Measurements from ENCODE around the gene SPATA24. TPM values are rescaled to one million over a fixed set of nuclear protein-coding genes. Genes with fewer than 3 reads are reported as not detected.

Gene SPATA24
- total RNA-seq, 2 experiments from 2014 or later = 6.3 to 6.4 TPM

DNA sequence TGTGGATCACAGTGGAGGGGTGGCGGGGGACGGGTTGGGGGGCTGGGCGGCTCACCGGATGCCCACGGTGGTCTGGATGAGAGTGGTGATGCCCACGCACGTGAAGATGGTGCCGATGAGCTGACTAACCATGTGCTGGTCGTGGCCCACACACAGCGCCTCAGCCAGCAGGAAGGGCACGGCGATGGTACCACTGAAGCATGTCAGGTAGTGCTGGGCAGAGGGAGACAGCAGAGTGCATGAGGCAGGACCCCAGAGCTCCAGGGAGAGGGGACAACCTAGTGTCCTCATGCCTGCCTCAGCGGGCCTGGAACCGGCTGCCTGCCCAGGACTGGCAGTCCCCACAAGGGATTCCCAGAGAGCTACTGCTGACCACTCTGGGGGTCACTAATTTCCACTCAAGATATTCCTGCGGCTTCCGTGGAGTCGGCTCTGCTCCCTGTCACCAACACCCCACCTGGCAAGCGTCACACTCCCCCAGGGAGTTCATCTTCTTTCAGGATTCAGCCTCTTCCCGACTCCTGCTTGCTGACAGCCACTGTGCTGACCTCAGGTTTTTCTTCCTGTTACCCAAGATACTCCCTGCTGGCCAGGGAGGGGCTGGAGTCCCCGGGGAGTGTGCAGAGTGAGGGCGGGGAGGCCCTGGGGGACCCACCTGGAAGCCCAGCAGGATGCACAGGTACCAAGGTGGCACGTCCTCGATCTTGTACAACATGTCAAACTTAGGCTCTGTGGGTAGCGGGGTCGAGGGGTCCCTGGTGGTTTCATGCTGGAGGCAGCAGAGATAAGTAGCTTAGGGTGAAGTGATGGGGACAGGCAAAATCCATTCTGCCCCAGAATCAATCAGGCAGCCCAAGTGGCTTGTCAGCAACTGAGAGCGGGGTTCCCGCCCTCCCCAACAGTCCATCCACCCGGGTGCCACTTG is 21.8 kb downstream of the SPATA24 start:
- H3K27me3 Mint-ChIP-seq = no peaks in the 10 kb centered on the region
- no peak overlapping the region for H3K4me3 Mint-ChIP-seq
- DNase-seq = no peak
- peaks cover 7% of the 10 kb centered on the region for H3K36me3 Mint-ChIP-seq
- no peak for ATAC-seq (ENCODE audit: low read depth)
- no peak overlapping the region for H3K27ac Mint-ChIP-seq
- POLR2A ChIA-PET = interaction anchor here (0.7 kb wide), 1 partner anchor 14 kb away, joined by 3 read pairs; no protein-coding TSS in a partner anchor
- H3K9me3 Mint-ChIP-seq = no peaks in the 10 kb centered on the region
- peaks cover 40% of the 10 kb centered on the region for H3K4me1 Mint-ChIP-seq

DNA sequence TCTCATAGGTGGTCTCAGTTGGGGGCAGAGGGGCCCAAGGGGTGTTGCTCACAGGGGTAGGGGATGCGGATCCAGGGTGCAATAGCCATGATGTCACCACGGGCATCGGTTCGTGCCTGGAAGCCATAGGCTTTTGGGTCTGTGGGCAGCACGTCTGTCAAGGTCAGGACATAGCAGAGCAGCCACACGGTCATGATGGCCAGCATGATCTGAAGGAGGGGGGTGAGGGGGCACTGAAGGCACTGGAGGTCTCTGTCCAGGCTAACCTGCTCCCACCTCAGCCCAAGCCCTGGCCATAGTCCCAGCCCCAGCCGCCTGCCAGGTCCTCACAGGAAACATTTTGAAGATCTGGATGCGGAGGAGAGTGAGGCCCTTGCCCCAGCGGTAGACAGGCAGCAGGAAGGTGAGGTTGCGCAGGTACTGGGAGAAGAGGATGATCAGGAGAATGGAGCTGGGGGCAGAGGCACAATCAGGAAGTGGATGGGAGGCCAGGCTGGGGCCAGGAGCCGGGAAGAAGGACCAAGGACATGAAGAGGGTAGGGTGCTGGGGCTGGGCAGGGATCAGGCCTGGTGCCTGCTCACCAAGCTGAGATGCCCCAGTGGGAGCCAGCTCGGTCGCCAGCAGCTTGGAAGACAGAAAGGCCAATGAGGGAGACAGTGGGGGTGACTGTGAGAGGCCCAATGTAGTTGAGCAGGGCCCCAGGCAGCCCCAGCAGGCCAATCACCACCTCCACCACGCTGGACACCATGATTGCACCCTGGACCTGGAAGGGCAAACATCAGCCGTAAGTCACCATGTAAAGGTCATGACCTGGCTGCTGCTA is 24.1 kb downstream of the SPATA24 start:
- Mint-ChIP-seq H3K4me3 (no peak overlapping the region), H3K9me3 (no peaks in the 10 kb centered on the region), H3K4me1 (peaks cover 24% of the 10 kb centered on the region), H3K27me3 (no peaks in the 10 kb centered on the region), H3K27ac (peak overlapping the region; percentile 2), H3K36me3 (peaks cover 8% of the 10 kb centered on the region)
- POLR2A ChIA-PET = interaction anchor here (1.0 kb wide), 1 partner anchor 12 kb away, joined by 3 read pairs; no protein-coding TSS in a partner anchor
- ATAC-seq (ENCODE audit: low read depth) (no peak), DNase-seq (no peak)

DNA sequence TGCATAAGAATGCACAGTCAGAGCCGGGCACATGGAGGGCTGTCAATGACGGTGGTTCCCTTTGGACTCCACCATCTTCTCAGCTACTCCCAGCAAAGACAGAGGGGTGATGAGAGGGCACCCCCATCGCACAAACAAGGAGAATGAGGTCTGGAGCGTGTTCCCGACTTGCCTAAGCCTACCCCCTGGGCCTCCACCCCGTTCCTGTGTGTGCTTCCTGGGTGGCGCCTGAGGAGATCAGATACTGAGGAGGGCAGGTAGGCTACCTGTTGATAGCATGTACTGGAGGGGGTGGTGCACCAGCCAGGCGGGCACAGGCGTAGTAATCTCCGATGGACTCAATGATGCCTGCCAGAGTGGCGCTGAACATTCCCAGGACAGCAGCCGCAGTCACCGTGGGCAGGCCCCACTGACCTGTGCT is 24.9 kb downstream of the SPATA24 start:
- H3K4me1 Mint-ChIP-seq = peaks cover 17% of the 10 kb centered on the region
- H3K27me3 Mint-ChIP-seq = no peaks in the 10 kb centered on the region
- no peak for ATAC-seq (ENCODE audit: low read depth)
- no peak overlapping the region for H3K27ac Mint-ChIP-seq
- peaks cover 10% of the 10 kb centered on the region for H3K36me3 Mint-ChIP-seq
- peak; percentile 22 for DNase-seq
- H3K4me3 Mint-ChIP-seq = no peak overlapping the region
- POLR2A ChIA-PET = interaction anchor here (0.7 to 0.8 kb wide), 2 partner anchors 9 to 85 kb away, joined by 3 read pairs; partner anchors contain the start of gene MATR3
- H3K9me3 Mint-ChIP-seq = no peaks in the 10 kb centered on the region

DNA sequence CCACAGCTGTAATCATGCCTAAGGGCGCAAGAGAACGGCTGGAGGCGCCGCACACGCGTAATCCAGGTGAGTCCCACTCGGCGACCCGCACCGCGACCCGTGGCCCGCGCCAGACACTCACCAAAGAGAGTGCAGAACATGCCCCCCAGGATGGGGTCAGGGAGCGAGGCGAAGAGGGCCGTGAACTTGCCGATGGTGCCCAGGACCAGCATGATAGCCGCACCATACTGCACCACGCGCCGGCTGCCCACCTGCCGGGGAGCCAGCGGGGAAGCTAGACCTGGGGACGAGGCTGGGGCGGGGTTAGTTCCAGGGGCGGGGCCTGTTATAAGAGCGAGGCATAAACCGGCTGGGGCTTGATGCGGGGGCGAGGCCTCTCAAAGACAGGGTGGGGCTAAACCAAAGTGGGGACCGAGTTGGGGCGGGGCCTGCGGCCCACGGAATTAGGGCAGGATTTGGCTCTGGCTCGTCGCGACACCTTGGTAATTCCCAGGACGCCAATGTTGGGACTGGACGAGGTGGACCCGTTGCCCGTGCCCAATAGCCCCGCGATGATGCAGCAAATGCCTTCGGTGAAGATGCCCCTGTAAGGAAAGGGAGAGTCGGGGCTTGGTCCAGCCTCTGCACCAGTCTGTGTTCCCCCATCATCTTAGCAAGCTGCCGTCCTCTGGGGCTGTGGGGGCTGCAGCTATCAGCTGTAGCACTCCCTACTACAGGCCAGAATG is 25.6 kb downstream of the SPATA24 start:
- no peak for DNase-seq
- Mint-ChIP-seq H3K27ac (no peak overlapping the region), H3K27me3 (no peaks in the 10 kb centered on the region), H3K9me3 (no peaks in the 10 kb centered on the region), H3K4me3 (no peak overlapping the region), H3K36me3 (peaks cover 15% of the 10 kb centered on the region), H3K4me1 (peaks cover 16% of the 10 kb centered on the region)
- POLR2A ChIA-PET = interaction anchor here (0.8 kb wide), 1 partner anchor 10 kb away, joined by 3 read pairs; no protein-coding TSS in a partner anchor
- no peak for ATAC-seq (ENCODE audit: low read depth)

DNA sequence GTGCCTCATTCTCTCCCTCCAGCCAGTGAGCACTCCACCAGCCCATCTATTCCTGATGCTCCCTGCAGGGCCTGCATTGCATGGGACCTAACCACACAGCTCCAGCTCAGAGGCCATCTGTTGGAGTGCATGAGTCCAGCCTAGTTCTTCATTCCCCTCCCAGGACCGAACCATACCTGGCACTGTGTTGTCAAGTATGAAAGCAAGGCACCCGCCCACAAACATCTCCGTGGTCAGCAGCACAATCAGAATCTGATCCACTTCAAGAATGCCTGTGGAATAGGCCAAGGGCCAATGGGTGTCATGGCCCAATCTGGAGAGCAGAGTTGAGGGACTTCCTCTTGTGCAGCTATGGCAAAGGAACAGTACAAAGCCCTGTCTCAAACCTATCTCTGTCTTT is 26.7 kb downstream of the SPATA24 start:
- no peak overlapping the region for H3K27ac Mint-ChIP-seq
- no peak for DNase-seq
- H3K4me1 Mint-ChIP-seq = peaks cover 15% of the 10 kb centered on the region
- no peaks in the 10 kb centered on the region for H3K9me3 Mint-ChIP-seq
- H3K36me3 Mint-ChIP-seq = peaks cover 20% of the 10 kb centered on the region
- no peaks in the 10 kb centered on the region for H3K27me3 Mint-ChIP-seq
- POLR2A ChIA-PET = interaction anchor here (0.9 to 1.2 kb wide), 2 partner anchors 12 to 14 kb away, joined by 3 to 4 read pairs; partner anchors contain the start of gene MZB1
- ATAC-seq (ENCODE audit: low read depth) = no peak
- no peak overlapping the region for H3K4me3 Mint-ChIP-seq

DNA sequence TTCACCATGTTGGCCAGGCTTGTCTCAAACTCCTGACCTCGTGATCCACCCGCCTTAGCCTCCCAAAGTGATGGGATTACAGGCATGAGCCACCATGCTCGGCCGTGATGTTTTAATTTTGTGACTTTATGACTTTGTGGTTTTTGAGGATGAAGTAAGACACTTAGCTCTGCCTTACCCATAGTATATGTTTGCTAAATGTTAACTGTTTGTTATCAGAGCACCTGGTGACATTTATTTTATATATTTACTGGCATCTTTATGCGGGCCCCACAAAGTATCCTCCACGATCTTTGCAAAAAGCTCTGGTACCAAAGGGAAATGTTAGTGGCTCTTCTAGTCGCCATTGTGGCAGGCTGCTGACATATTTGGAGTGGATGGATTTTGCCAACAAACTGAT is 27.5 kb downstream of the SPATA24 start:
- Mint-ChIP-seq H3K27me3 (no peaks in the 10 kb centered on the region), H3K4me3 (no peak overlapping the region), H3K36me3 (peaks cover 24% of the 10 kb centered on the region), H3K9me3 (no peaks in the 10 kb centered on the region), H3K4me1 (peaks cover 21% of the 10 kb centered on the region), H3K27ac (no peak overlapping the region)
- POLR2A ChIA-PET = interaction anchor here (0.7 to 1.2 kb wide), 3 partner anchors 13 to 15 kb away, joined by 3 to 4 read pairs (median 3); partner anchors contain the start of gene MZB1
- DNase-seq = no peak
- ATAC-seq (ENCODE audit: low read depth) = no peak

DNA sequence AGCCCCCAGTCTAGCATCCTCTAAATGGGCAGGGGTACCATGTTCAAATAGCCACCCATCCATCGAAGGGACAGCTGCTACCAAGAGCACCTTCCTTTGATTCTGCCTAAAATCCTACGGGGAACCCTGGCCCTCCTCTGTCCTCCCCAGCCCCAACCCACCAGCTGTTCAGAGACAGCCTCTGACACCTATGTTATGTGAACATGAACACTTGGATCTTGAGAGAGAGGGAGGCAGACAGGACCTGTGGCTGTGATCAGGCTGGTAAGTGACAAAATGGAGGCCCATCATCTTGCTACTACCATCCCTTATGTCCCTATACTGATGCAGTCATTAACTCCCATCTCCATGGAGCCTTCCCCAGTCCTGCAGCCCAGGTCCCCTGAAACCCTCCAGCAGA is 29.0 kb downstream of the SPATA24 start:
- ATAC-seq (ENCODE audit: low read depth) (peak; percentile 15), DNase-seq (no peak)
- POLR2A ChIA-PET = no interaction called here
- H3K4me3 Mint-ChIP-seq = no peak overlapping the region
- H3K4me1 Mint-ChIP-seq = peaks cover 27% of the 10 kb centered on the region
- peaks cover 24% of the 10 kb centered on the region for H3K36me3 Mint-ChIP-seq
- H3K27ac Mint-ChIP-seq = peak overlapping the region; percentile 32
- H3K9me3 Mint-ChIP-seq = no peaks in the 10 kb centered on the region
- H3K27me3 Mint-ChIP-seq = no peaks in the 10 kb centered on the region

DNA sequence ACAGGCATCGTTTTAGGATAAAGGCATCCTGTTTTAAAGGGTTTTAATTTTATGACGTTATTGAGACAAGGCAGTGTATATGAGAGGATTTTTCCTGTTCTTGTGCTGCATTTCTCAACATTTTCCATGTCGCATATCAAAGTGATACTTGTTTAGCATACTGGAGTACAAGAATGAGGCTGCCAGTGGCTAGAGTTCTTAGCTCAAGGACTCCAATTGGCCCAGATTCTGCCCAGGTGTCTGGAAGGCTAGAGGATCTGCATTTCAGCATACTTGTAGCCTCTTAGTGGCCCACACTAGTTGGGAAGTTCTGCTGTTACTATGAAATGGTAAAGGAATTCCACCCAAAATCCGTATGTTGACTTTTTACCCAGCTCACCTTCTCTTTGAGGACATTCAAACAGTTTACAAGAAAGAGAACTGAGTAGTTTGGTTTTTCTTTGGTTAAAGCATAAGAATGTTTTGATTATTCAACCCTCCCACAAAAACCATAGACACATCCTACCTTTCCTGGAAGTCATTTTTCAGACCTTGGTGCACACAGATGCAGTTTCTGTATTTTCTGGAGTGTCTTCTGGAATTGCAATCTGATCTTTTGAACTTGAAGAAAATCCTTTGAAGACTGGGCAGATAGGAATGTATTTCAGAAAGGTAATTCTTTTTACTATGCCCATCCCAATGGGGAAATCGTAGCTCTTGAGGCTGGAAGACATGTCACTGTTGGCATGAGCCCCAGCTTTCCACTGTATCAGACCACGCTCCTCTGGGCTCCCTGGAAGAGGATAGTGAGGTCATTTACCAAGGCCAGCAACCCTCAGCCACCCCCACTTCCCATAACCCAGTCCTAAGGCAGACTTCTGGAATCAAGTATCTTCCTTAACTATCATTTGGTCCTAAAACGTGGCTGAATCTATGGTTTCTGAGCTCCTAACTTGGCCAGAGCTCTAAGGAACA is 32.1 kb downstream of the SPATA24 start:
- peaks cover 19% of the 10 kb centered on the region for H3K4me1 Mint-ChIP-seq
- peaks cover 23% of the 10 kb centered on the region for H3K36me3 Mint-ChIP-seq
- ATAC-seq (ENCODE audit: low read depth) = peak; percentile 38
- peak overlapping the region; percentile 58 for H3K27ac Mint-ChIP-seq
- no peaks in the 10 kb centered on the region for H3K27me3 Mint-ChIP-seq
- POLR2A ChIA-PET = interaction anchor here (0.8 to 1.7 kb wide), 5 partner anchors 13 to 78 kb away, joined by 3 to 5 read pairs (median 3); partner anchors contain the start of genes MATR3 and PAIP2
- H3K9me3 Mint-ChIP-seq = no peaks in the 10 kb centered on the region
- DNase-seq = no peak
- peak overlapping the region; percentile 47 for H3K4me3 Mint-ChIP-seq

DNA sequence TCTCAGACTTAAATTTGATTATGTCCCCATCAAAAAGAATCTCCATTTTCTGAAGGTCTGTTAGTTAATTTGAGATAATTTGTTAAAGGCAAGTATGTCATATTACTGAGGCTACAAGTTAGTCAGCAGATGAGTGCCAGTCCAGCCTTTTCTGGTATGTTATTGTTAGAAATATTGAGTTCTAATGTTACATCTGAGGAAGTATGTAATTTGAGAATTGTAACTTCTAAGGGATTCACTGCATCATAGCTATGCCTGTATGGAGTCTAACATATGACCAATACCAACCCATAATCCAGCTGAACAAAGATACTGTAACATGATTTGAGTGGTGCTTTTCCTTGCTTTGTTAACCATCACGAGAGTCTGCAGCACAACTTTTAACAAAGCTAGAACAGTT is 34.7 kb downstream of the SPATA24 start:
- Mint-ChIP-seq H3K36me3 (peaks cover 32% of the 10 kb centered on the region), H3K9me3 (no peaks in the 10 kb centered on the region), H3K4me1 (peaks cover 19% of the 10 kb centered on the region), H3K27me3 (no peaks in the 10 kb centered on the region), H3K4me3 (no peak overlapping the region), H3K27ac (no peak overlapping the region)
- DNase-seq (no peak), ATAC-seq (ENCODE audit: low read depth) (no peak)
- POLR2A ChIA-PET = interaction anchor here (1.5 to 2.1 kb wide), 2 partner anchors 19 to 25 kb away, joined by 3 to 5 read pairs; no protein-coding TSS in a partner anchor

DNA sequence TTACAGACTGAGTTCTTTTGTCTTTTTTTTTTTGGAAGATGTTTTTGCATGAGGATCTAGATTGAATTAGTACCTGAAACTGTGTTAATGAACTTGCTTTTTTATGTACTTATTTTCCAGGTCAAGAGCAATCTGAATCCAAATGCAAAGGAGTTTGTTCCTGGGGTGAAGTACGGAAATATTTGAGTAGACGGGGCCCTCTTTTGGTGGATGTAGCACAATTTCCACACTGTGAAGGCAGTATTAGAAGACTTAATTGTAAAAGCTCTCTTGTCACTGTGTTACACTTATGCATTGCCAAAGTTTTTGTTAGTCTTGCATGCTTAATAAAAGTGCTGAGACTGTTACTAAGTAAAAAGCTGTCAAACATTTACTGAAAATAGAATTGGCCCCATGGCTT is 35.3 kb downstream of the SPATA24 start:
- ATAC-seq (ENCODE audit: low read depth) (no peak), DNase-seq (no peak)
- POLR2A ChIA-PET = interaction anchor here (1.0 to 2.1 kb wide), 4 partner anchors 20 to 92 kb away, joined by 3 to 5 read pairs (median 3); no protein-coding TSS in a partner anchor
- H3K27me3 Mint-ChIP-seq = no peaks in the 10 kb centered on the region
- H3K36me3 Mint-ChIP-seq = peaks cover 35% of the 10 kb centered on the region
- no peaks in the 10 kb centered on the region for H3K9me3 Mint-ChIP-seq
- peaks cover 19% of the 10 kb centered on the region for H3K4me1 Mint-ChIP-seq
- no peak overlapping the region for H3K27ac Mint-ChIP-seq
- no peak overlapping the region for H3K4me3 Mint-ChIP-seq

DNA sequence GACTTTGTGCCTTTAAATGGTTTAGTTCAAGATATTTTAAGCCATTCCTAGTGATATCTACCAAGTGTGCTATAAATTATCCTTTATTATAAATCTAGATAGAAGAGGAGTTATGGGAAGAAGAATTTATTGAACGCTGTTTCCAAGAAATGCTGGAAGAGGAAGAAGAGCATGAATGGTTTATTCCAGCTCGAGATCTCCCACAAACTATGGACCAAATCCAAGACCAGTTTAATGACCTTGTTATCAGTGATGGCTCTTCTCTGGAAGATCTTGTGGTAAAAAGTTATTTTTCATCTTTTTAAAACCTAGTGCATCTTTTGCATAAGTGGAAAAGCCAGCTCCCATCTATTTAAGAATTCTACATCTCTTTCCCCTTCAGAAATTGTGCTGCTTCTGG is 39.4 kb downstream of the SPATA24 start:
- POLR2A ChIA-PET = no interaction called here
- no peaks in the 10 kb centered on the region for H3K27me3 Mint-ChIP-seq
- peaks cover 37% of the 10 kb centered on the region for H3K36me3 Mint-ChIP-seq
- DNase-seq (no peak), ATAC-seq (ENCODE audit: low read depth) (no peak)
- H3K4me3 Mint-ChIP-seq = no peak overlapping the region
- H3K9me3 Mint-ChIP-seq = no peaks in the 10 kb centered on the region
- no peak overlapping the region for H3K27ac Mint-ChIP-seq
- H3K4me1 Mint-ChIP-seq = peaks cover 2% of the 10 kb centered on the region

DNA sequence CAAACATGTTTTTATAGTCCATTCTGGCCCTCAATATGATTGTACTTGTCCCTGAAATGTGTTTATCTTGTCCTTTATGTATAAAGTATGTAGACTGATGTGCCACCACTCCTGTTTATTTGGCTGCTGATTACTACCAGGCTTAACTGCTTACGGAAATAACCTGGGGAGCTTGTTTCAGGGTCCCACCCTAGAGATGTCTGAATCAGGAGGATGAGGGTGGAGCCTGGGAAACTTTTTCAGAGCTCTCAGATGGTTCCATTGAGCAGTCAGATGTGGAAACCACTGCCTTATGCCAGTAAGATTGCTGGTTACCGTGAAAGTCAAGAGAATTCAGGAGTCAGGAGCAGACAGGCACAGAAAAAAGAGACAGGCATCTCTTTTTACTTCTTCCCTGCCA is 40.0 kb downstream of the SPATA24 start:
- ATAC-seq (ENCODE audit: low read depth) (no peak), DNase-seq (no peak)
- POLR2A ChIA-PET = no interaction called here
- Mint-ChIP-seq H3K4me1 (peaks cover 2% of the 10 kb centered on the region), H3K9me3 (no peaks in the 10 kb centered on the region), H3K36me3 (peaks cover 37% of the 10 kb centered on the region), H3K27ac (no peak overlapping the region), H3K4me3 (no peak overlapping the region), H3K27me3 (no peaks in the 10 kb centered on the region)

Measured in activated naive CD8-positive, alpha-beta T cell treated with anti-CD3 and anti-CD28 coated beads, Interleukin-2, amount 10 ng/mL, durations not matched to agents 7 days and 5 days (primary cell).